NCI-H446 (cell line): ENCODE measurements around the gene DOCK3.

Experiments used
- DNase-seq, 2 experiments: peaks; one replicate each; lab custom pipeline; 2025; lab: John Stamatoyannopoulos, UW

The DOCK3 gene

DNA sequence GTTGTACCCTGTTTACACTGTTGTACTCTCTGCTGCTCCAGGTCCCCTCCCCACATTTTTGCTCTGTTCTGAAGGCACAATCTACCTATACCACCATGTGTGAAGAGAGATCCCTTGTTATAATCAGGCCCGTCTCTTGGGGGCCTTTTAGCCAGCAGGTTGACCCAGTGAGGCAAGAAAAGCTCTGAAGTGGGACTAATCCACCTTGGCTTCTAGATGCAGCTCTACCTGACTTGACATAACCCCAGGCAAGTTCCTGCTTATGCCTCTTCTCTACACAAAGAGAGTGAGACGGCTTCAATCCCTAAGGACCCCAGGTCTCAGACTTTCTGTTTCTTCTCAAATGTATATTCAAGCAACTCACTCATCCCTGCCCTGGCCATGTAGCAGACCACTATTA lies 653.5 kb downstream of the DOCK3 start:
- no peak for DNase-seq

DNA sequence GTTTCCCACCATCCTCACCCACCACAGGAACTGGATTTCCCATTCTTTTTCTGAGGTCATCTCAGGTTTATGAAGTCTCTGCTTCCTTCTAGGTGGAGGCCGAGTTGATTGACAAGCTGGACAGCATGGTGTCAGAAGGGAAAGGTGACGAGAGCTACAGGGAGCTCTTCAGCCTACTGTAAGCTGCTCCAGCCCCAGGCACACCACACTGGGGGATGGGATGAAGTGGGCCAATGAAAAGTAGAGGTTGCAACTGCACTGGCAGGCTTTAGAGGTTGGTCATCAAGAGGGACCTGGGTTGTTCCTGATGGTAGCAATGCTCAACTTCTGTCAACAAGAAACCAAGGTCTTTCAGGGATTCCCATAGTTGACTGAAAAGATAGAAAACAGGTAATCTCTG lies 655.3 kb downstream of the DOCK3 start:
- no peak for DNase-seq

DNA sequence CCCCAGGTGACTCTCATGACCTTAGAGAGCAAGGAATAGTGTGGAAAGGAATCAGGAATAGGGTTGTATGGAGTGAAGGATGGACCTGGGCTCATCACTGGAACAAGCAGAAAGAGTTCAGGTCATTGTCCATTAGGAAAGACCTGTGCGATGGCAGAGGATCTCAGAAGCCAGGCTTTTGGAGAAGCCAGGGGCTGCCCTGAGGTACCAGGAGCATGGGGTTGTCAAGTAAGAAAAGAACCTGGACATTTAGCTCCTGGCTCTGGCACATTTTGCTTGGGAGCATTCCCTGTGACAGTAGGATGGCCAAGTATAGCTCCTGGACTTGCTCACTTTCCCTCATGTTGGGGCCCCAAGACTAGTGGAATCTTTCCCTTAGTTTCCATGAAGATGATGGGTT lies 657.4 kb downstream of the DOCK3 start:
- no peak for DNase-seq

- DNase-seq = no peak
These were observed 658.3 kb downstream of the DOCK3 start for GRCh38 chr3:51333021-51333420.

DNA sequence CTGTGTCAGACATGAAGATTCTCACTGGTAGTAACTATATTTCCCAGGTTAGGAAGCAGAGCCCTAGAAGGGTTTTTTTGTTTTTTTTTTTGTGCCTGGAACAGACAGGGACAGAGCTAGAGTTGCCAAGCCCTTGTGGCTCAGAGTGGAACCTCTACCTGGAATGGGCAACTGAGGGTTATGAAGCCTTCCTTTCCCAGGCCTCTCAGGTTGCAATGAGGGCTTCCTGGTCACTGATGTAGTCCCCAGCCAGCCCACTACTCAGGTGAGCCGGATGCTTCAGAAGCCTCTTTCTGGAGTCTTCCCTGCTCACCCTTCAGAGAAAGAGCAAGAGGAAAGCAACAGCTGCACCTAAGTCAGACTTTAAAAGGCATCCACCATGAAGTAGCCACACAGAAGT lies 661.5 kb downstream of the DOCK3 start:
- no peak for DNase-seq

DNA sequence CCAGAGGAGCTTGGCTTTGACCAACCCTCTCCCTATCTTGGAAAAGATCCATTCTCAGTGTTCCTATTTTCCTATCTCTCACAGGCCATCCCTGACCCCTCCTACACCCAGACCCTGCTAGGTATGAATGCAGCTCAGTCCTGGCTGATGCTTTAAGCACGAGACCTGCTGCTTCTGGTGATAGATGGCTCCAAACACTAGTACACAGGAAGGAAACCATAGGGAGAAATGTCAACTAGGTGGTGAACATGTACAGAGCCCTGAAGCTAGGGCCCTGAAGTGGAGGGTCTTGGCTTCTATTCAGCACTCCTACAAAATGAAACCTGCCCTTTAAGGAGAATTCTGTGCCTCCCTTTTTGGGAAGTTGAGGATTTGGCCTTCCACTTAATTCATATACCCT lies 662.9 kb downstream of the DOCK3 start:
- no peak for DNase-seq

GRCh38 chr3:51338632-51339031 lies 663.9 kb downstream of the DOCK3 start:
- DNase-seq = no peak

- peak in 1 of 2 experiments; percentile 3 for DNase-seq
These were observed 665.5 kb downstream of the DOCK3 start for GRCh38 chr3:51340013-51340829.

- no peak for DNase-seq
These were observed 666.4 kb downstream of the DOCK3 start for GRCh38 chr3:51340989-51341636.

DNA sequence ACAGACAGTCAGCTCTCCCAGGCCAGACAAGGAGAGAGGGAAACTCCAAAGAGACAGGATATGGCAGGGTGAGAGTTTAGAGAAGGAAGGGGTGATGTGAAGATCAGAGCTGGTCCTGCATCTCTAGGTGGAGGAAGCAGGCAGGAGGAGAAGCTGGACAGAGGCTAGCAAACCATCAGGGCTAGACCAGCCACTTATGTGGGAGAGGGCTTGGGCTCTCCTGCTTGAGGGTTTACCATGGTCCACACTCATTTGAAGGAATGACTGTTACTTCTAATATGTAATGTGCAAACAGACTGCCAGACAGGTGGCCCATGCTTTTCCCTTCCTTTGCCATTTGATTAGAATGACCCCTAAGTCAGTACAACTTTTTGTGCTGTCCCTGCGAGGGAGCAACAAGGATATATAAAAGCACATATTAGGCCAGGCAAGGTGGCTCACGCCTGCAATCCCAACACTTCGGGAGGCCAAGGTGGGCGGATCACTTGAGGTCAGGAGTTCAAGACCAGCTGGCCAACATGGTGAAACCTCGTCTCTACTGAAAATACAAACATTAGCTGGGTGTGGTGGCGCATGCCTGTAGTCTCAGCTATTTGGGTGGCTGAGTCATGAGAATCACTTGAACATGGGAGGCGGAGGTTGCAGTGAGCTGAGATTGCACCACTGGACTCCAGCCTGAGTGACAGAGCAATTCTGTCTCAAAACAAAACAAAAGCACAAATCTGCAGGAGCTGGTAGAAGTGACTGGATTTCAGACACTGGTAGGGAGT lies 669.4 kb downstream of the DOCK3 start:
- no peak for DNase-seq

GRCh38 chr3:51350751-51351150 lies 676.0 kb downstream of the DOCK3 start:
- DNase-seq = no peak

DNA sequence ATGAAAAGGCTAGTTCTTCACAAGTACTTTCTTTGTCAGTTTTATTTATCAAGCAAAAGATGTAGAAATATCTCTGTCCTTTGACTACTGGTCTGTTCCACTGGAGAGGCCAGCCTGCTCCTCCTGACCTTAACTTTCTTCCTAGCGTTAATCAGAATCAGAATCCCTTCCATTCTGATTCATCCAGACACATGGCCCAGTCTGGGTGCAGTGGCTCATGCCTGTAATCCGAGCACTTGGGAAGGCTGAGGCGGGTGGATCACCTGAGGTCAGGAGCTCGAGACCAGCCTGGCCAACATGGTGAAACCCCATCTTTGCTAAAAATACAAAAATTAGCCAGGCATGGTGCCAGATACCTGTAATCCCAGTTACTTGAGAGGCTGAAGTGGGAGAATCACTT lies 678.4 kb downstream of the DOCK3 start:
- no peak for DNase-seq

- DNase-seq = no peak
These were observed 679.0 kb downstream of the DOCK3 start for GRCh38 chr3:51353691-51354090.

DNA sequence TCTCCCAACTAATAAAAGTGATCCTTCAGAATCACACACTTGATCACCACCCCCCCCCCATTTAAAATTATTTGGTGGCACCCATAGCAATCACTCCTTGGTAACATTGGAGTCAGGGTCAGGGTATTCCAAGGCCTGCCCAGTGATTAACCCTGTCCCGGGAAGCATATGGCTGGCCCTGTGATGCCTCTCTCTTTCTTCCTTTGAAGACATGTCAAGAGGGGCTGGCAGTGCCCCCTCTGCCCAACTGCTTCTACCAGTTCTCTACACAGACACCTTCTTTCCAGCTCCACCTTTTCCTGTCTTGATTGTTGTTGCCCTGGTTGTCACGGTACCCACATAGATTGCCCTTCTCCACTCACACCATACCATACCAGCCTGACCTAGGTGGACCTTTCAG lies 679.4 kb downstream of the DOCK3 start:
- no peak for DNase-seq

GRCh38 chr3:51354731-51355615 lies 680.2 kb downstream of the DOCK3 start:
- no peak for DNase-seq

DNA sequence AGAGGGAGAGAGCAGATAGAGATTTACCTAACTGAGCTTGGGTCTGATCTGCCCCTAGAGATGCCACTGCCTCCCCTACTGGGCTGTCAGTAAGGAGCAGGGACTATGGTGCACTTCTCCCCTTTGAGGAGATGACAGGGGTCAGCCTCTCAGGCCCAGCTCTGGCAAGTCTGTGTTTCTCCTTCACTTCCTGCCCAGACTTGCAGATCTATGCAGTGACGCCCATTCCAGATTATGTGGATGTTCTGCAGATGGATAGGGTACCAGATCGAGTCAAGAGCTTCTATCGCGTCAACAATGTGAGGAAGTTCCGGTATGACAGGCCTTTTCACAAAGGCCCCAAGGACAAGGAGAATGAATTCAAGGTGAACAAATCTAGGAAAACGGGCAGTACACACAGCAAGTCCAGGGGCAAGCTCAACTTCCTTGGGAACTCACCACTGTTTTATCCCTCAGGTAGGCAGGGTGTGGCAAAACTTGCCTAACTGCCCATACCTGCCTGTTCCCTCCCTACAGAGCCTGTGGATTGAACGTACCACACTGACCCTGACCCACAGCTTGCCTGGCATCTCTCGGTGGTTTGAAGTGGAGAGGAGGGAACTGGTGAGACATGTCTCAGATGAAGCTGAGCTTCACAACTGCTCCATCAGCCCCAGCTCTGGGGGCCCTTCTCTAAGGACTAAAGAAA lies 681.3 kb downstream of the DOCK3 start:
- no peak for DNase-seq

GRCh38 chr3:51357856-51358255 lies 683.1 kb downstream of the DOCK3 start:
- DNase-seq = no peak

GRCh38 chr3:51358981-51359380 lies 684.3 kb downstream of the DOCK3 start:
- DNase-seq = no peak

- no peak for DNase-seq
These were observed 686.1 kb downstream of the DOCK3 start for GRCh38 chr3:51360806-51361205.

GRCh38 chr3:51361746-51362145 lies 687.0 kb downstream of the DOCK3 start:
- DNase-seq = no peak

DNA sequence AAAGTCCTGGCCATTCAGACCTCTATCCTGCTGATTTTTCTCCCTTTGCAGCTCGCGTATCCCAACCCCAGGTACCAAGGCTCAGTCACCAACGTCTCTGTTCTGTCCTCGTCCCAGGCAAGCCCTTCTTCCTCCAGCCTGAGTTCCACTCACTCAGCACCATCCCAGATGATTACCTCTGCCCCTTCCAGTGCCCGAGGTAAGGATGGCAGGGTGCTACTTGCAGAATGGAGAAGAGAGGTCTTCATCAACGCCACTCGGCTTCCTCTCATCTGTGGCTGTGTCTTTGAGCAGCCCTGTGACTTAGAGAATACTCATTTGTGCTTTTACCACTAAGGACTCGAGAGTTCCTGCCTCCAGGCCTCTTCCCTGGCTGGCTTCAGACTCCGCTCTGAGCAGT lies 687.7 kb downstream of the DOCK3 start:
- no peak for DNase-seq
